PC-9 (cell line): ENCODE results near the gene LRCH3. TPM values are rescaled to one million over a fixed set of nuclear protein-coding genes. Genes with fewer than 3 reads are reported as not detected.

Experiments used
- BruUV-seq: library from RNA; stranded (reverse); fragments of 400-500 nt; replicated peaks from 2 replicates; lab custom pipeline; 2021; lab: Mats Ljungman, UMichigan
- CTCF ChIA-PET: fragments of 300-600 bp; sonication (Branson Sonifier 250); formaldehyde crosslinking; loops from one replicate; lab custom pipeline; 2022; ENCODE audit warnings: antibody characterized with exemption; lab: Charles Lee
- POLR2A ChIA-PET: fragments of 300-600 bp; sonication (Branson Sonifier 250); formaldehyde crosslinking; loops from one replicate; lab custom pipeline; 2022; ENCODE audit warnings: antibody characterized with exemption; ENCODE audit not compliant: unreplicated experiment; lab: Charles Lee
- DNase-seq, 2 experiments: peaks; one replicate each; pipeline versions ENCODE4 v3.0.0 to v3.0.0-alpha.2; 2015 to 2022; ENCODE audit warnings: mixed read lengths in 1 of 2
- H2AFZ ChIP-seq: fragments of 200-600 bp; sonication (generic); 2 replicates; pipeline ENCODE4 v1.8.1; 2017; ENCODE audit warnings: antibody characterized with exemption
- H3F3A ChIP-seq: fragments of 200-600 bp; sonication (generic); 2 replicates; pipeline ENCODE4 v1.8.1; 2017; ENCODE audit warnings: antibody characterized with exemption, mild to moderate bottlenecking, low read depth; ENCODE audit not compliant: insufficient read depth
- H3K27ac ChIP-seq: fragments of 200-600 bp; sonication (generic); 2 replicates; pipeline ENCODE4 v1.6.1; 2016; ENCODE audit warnings: mixed run types
- H3K27me3 ChIP-seq: fragments of 200-600 bp; sonication (generic); 2 replicates; pipeline ENCODE4 v1.6.1; 2016; ENCODE audit warnings: low read depth, mixed run types; ENCODE audit not compliant: insufficient read depth
- H3K36me3 ChIP-seq: fragments of 200-600 bp; sonication (generic); 2 replicates; pipeline ENCODE4 v1.6.1; 2016; ENCODE audit warnings: low read depth, mixed run types
- H3K4me1 ChIP-seq: fragments of 200-600 bp; sonication (generic); replicated peaks from 2 replicates; pipeline ENCODE4 v1.6.1; 2016; ENCODE audit warnings: mixed run types; ENCODE audit not compliant: insufficient read depth
- H3K4me2 ChIP-seq: fragments of 200-600 bp; sonication (generic); 2 replicates; pipeline ENCODE4 v1.6.1; 2017; ENCODE audit warnings: mixed run types
- H3K4me3 ChIP-seq: fragments of 200-600 bp; sonication (generic); 2 replicates; pipeline ENCODE4 v1.6.1; 2016; ENCODE audit warnings: mixed run types
- H3K79me2 ChIP-seq: fragments of 200-600 bp; sonication (generic); 2 replicates; pipeline ENCODE4 v1.6.1; 2017; ENCODE audit warnings: low read depth, mixed run types
- H3K9me2 ChIP-seq: fragments of 200-600 bp; sonication (generic); 2 replicates; pipeline ENCODE4 v1.8.1; 2017; ENCODE audit warnings: mild to moderate bottlenecking; ENCODE audit not compliant: insufficient read depth
- H3K9me3 ChIP-seq: fragments of 200-600 bp; sonication (generic); 2 replicates; pipeline ENCODE4 v1.8.1; 2016; ENCODE audit warnings: low read depth; ENCODE audit not compliant: insufficient read depth
- H4K20me1 ChIP-seq: fragments of 200-600 bp; sonication (generic); 2 replicates; pipeline ENCODE4 v1.8.1; 2017; ENCODE audit not compliant: insufficient read depth
- CTCF ChIP-seq: fragments of 200-600 bp; sonication (generic); conservative IDR thresholded peaks from 2 replicates; pipeline ENCODE4 v1.6.1; 2017; ENCODE audit warnings: mixed run types, antibody characterized with exemption, mild to moderate bottlenecking, moderate library complexity
- EZH2 ChIP-seq: fragments of 200-600 bp; sonication (generic); IDR thresholded peaks from 2 replicates; pipeline ENCODE4 v1.8.0; 2017; ENCODE audit warnings: antibody characterized with exemption, low read depth
- intact Hi-C: fragments of 100-400 bp; cut with micrococcal nuclease; formaldehyde crosslinking; loops from one replicate; pipeline ENCODE4 v1.10.0; 2022; ENCODE audit not compliant: unreplicated experiment
- total RNA-seq: library from RNA; stranded (reverse); gene quantifications from 2 replicates; pipeline ENCODE4 v1.2.3, GENCODE V29; 2021

The LRCH3 gene
- total RNA-seq, 1 experiment from 2014 or later: 51.9 TPM

GRCh38 chr3:197796087-197796486 lies 5.0 kb downstream of the LRCH3 start:
- no peaks in the 10 kb centered on the region for H3K27me3 ChIP-seq
- H3K27ac ChIP-seq: peak overlapping the region; percentile 66
- no peak overlapping the region for H3K4me3 ChIP-seq
- peaks cover 96% of the 10 kb centered on the region for H3K79me2 ChIP-seq
- peaks cover 43% of the 10 kb centered on the region for H3K4me1 ChIP-seq
- no peak overlapping the region for H2AFZ ChIP-seq
- H3F3A ChIP-seq: peaks cover 42% of the 10 kb centered on the region
- BruUV-seq: no TSS peak
- no peak for DNase-seq
- H3K9me3 ChIP-seq: no peaks in the 10 kb centered on the region
- POLR2A ChIA-PET: no interaction called here
- H3K36me3 ChIP-seq: no peaks in the 10 kb centered on the region
- H3K4me2 ChIP-seq: peak overlapping the region; percentile 5; the same call in 1 of the 2 replicates
- intact Hi-C loops: no loop called here
- CTCF ChIA-PET: no interaction called here
- H4K20me1 ChIP-seq: peaks cover 10% of the 10 kb centered on the region; the same call in 1 of the 2 replicates
- no peaks in the 10 kb centered on the region; the same call in 1 of the 2 replicates for H3K9me2 ChIP-seq
- no peak for TF ChIP-seq CTCF
- no peak for TF ChIP-seq EZH2

DNA sequence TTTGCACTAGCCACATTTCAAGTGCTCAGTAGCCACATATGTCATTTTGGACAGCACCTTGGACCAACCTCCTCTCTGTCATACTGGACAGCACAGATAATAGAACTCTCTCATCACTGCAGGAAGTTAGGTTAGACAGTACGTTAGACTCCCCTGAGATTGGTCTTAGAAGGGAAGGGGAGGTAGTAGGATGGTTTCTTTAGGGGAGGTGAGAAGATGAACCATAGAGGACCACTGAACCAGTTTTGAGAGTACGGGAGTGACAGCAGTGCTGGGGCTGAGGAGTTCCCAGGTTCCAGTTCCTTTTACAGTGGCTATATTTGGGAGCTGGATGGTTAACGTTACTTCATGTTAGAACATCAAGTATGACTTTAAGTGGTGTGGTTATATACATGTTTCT lies 7.8 kb downstream of the LRCH3 start:
- ChIA-PET POLR2A (no interaction called here), CTCF (no interaction called here)
- H3K36me3 ChIP-seq: no peaks in the 10 kb centered on the region
- intact Hi-C loops: no loop called here
- H2AFZ ChIP-seq: no peak overlapping the region
- H3F3A ChIP-seq: peaks cover 29% of the 10 kb centered on the region
- H3K9me3 ChIP-seq: no peaks in the 10 kb centered on the region
- no peak overlapping the region for H3K27ac ChIP-seq
- no peak for TF ChIP-seq EZH2
- no peak for TF ChIP-seq CTCF
- H3K4me2 ChIP-seq: no peak overlapping the region
- H3K4me3 ChIP-seq: no peak overlapping the region
- H3K27me3 ChIP-seq: no peaks in the 10 kb centered on the region
- peaks cover 30% of the 10 kb centered on the region for H4K20me1 ChIP-seq
- BruUV-seq: no TSS peak
- no peak for DNase-seq
- peaks cover 99% of the 10 kb centered on the region for H3K79me2 ChIP-seq
- H3K4me1 ChIP-seq: peaks cover 25% of the 10 kb centered on the region
- no peaks in the 10 kb centered on the region; the same call in 1 of the 2 replicates for H3K9me2 ChIP-seq

GRCh38 chr3:197800379-197800778 lies 9.3 kb downstream of the LRCH3 start:
- peaks cover 13% of the 10 kb centered on the region; the same call in 1 of the 2 replicates for H3F3A ChIP-seq
- no peaks in the 10 kb centered on the region for H3K27me3 ChIP-seq
- H2AFZ ChIP-seq: no peak overlapping the region
- no peak overlapping the region for H3K4me3 ChIP-seq
- no peak overlapping the region for H3K27ac ChIP-seq
- no peak overlapping the region for H3K4me2 ChIP-seq
- H3K36me3 ChIP-seq: no peaks in the 10 kb centered on the region
- ChIA-PET CTCF (no interaction called here), POLR2A (no interaction called here)
- peaks cover 33% of the 10 kb centered on the region for H4K20me1 ChIP-seq
- peaks cover 10% of the 10 kb centered on the region for H3K4me1 ChIP-seq
- no peak for DNase-seq
- TF ChIP-seq EZH2 (no peak), CTCF (no peak)
- H3K79me2 ChIP-seq: peaks cover 99% of the 10 kb centered on the region
- intact Hi-C loops: no loop called here
- H3K9me2 ChIP-seq: no peaks in the 10 kb centered on the region
- no TSS peak for BruUV-seq
- H3K9me3 ChIP-seq: no peaks in the 10 kb centered on the region
